ENCODE measurements around the gene PTGES. TPM values are rescaled to one million over a fixed set of nuclear protein-coding genes. Genes with fewer than 3 reads are reported as not detected.

Gene PTGES
- total RNA-seq, 1 donor from 2014 or later, result 1.9 TPM

DNA sequence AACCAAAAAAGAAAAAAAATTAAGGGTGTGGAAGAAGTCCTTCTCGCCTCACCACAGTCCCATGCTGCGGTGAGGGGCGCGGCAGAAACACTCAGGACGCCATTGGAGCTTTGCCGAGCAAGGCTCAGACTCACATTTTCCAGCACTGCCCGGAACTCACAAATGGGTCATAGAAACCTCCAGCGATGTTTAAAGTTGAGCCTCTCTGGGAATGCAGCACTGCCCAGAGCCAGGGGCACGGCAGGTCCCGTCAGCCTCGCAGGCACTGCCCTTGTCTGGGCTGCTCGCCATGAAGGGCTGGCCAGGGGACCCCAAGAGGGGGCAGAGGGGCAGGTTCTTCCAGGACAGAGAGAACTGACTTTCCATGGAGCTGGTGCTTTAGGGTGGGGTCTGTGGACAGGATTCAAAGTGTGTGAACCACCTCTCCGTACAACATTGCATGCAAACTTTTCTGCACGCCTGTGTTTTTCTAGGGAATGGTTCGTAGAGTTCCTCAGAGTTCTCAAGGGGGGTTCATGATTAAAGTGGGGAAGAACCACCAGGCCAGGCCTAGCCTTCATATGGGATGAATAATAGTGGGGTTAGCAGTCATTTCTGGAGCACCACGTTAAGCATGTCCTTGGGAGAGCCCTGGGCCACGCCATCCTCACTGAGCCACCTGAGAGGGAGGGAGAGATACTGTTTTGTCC lies 49.0 kb downstream of the PTGES start:
- TF ChIP-seq, protein P1, sequence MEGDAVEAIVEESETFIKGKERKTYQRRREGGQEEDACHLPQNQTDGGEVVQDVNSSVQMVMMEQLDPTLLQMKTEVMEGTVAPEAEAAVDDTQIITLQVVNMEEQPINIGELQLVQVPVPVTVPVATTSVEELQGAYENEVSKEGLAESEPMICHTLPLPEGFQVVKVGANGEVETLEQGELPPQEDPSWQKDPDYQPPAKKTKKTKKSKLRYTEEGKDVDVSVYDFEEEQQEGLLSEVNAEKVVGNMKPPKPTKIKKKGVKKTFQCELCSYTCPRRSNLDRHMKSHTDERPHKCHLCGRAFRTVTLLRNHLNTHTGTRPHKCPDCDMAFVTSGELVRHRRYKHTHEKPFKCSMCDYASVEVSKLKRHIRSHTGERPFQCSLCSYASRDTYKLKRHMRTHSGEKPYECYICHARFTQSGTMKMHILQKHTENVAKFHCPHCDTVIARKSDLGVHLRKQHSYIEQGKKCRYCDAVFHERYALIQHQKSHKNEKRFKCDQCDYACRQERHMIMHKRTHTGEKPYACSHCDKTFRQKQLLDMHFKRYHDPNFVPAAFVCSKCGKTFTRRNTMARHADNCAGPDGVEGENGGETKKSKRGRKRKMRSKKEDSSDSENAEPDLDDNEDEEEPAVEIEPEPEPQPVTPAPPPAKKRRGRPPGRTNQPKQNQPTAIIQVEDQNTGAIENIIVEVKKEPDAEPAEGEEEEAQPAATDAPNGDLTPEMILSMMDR (IDR thresholded peaks at IDR 0.05; ENCODE audit: borderline replicate concordance), result no peak
- Histone ChIP-seq H3K4me1 (peaks cover 5% of the 10 kb centered on the region), H3K27ac (replicated peaks) (no peak overlapping the region), H3K4me3 (no peak overlapping the region), H3K27me3 (ENCODE audit: low read depth) (peaks cover 50% of the 10 kb centered on the region), H3K36me3 (no peaks in the 10 kb centered on the region), H3K9me3 (replicated peaks) (no peaks in the 10 kb centered on the region)
- intact Hi-C loops (cut with micrococcal nuclease), result no loop called here
- DNase-seq, result no peak

- Histone ChIP-seq H3K27me3 (ENCODE audit: low read depth) (peaks cover 59% of the 10 kb centered on the region), H3K27ac (replicated peaks) (no peak overlapping the region), H3K4me1 (peaks cover 9% of the 10 kb centered on the region), H3K9me3 (replicated peaks) (no peaks in the 10 kb centered on the region), H3K36me3 (no peaks in the 10 kb centered on the region), H3K4me3 (no peak overlapping the region)
- no peak for DNase-seq
- TF ChIP-seq, protein P1 (IDR thresholded peaks at IDR 0.05; ENCODE audit: borderline replicate concordance), result no peak
- intact Hi-C loops (cut with micrococcal nuclease), result no loop called here
These were observed 50.0 kb downstream of the PTGES start for GRCh38 chr9:129702589-129703520.

DNA sequence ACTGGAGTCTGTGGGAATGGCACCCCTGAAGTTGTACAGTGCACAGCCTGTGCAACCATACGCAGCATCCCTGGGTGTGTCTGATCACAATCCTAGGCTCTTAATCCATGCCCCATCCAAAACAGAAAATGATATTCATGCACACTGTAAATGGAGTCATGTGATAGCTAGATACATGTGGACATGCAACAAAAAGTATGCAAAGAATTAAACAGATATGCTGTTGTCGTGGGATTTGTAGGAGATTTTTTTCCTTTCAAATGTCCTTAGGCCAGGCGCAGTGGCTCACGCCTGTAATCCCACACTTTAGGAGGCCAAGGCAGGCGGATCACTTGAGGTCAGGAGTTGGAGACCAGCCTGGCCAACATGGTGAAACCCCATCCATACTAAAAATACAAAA lies 51.3 kb downstream of the PTGES start:
- DNase-seq, result no peak

DNA sequence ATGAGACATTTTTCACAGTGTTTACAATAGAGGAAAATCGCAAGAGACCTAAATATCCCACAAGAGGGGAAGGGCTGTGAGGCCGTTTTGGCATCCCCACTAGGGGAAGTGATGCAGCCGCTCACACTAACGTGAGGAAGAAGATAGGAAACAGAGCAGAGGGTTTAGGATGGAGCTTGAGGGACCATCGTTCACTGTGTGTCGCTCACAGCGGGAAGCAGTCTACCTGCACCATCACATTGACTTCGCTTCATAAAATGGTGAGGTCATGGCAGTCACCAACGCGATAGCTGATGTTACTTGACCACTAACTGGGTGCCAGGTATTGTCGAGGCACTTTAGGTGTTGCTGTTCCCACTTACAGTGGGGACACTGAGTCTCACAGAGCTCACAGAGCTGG lies 51.8 kb downstream of the PTGES start:
- H3K4me3 ChIP-seq, result no peak overlapping the region

More for the DNA sequence above, 51.3 kb downstream of the PTGES start:
- H3K36me3 ChIP-seq, result no peaks in the 10 kb centered on the region
- peaks cover 72% of the 10 kb centered on the region for H3K27me3 ChIP-seq (ENCODE audit: low read depth)
- intact Hi-C loops (cut with micrococcal nuclease), result no loop called here
- H3K4me1 ChIP-seq, result peaks cover 22% of the 10 kb centered on the region
- H3K9me3 ChIP-seq (replicated peaks), result no peaks in the 10 kb centered on the region
- no peak overlapping the region for H3K27ac ChIP-seq (replicated peaks)
- H3K4me3 ChIP-seq, result no peak overlapping the region
- TF ChIP-seq, protein P1 (IDR thresholded peaks at IDR 0.05; ENCODE audit: borderline replicate concordance), result no peak

DNA sequence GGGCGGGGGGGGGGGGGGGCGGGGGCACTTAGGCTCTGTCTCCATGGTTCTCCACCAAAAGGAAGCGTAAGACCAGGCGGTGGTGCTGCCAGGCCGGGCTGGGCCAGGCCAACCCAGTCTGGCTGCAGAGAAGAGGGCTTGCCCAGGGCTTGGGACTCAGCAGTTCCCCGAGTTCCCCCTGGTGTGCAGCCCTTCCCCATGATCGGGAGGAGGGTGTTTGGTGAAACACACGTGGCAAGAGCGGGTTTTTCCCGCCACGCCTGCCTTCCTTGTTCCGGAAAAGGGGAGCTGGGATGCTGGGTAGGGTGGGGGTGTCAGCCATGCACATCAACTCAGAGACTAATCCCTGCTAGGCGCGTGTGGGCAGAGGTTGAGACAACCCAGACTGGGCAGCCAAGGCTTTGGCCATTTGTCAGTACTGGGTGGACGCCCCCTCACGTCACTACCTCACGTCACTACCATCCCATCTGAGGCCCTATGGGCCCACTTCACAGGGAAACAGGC lies 54.5 kb downstream of the PTGES start:
- H3K36me3 ChIP-seq, result no peaks in the 10 kb centered on the region
- TF ChIP-seq, protein P1 (IDR thresholded peaks at IDR 0.05; ENCODE audit: borderline replicate concordance), result no peak
- peak overlapping the region; percentile 65 for H3K27ac ChIP-seq (replicated peaks)
- peak overlapping the region; percentile 62 for H3K4me3 ChIP-seq
- intact Hi-C loops (cut with micrococcal nuclease), result no loop called here
- no peaks in the 10 kb centered on the region for H3K9me3 ChIP-seq (replicated peaks)
- H3K4me1 ChIP-seq, result peaks cover 23% of the 10 kb centered on the region
- peak; percentile 46 for DNase-seq
- peaks cover 74% of the 10 kb centered on the region for H3K27me3 ChIP-seq (ENCODE audit: low read depth)

More for the DNA sequence above, 51.8 kb downstream of the PTGES start:
- peaks cover 77% of the 10 kb centered on the region for H3K27me3 ChIP-seq (ENCODE audit: low read depth)
- H3K9me3 ChIP-seq (replicated peaks), result no peaks in the 10 kb centered on the region
- no peak overlapping the region for H3K27ac ChIP-seq (replicated peaks)
- intact Hi-C loops (cut with micrococcal nuclease), result no loop called here
- H3K36me3 ChIP-seq, result no peaks in the 10 kb centered on the region
- TF ChIP-seq, protein P1 (IDR thresholded peaks at IDR 0.05; ENCODE audit: borderline replicate concordance), result no peak
- H3K4me1 ChIP-seq, result peaks cover 23% of the 10 kb centered on the region
- no peak for DNase-seq

All from left ventricle myocardium inferior (tissue), 1 donor.